ENCODE data around the gene TBCA.
A peak's percentile ranks its signal among the peaks of the same experiment; 100 is the strongest.

The TBCA gene

GRCh38 chr5:77775790-77776553 lies at the start of gene TBCA:
TBCA (minus strand) TSS chr5:77776339; CDS start chr5:77776257, 82 bp downstream.
- DNase-seq, result peak; percentile 40

GRCh38 chr5:77824981-77825380 lies 48.8 kb upstream of the TBCA start:
- DNase-seq, result no peak

- DNase-seq, result no peak
These were observed 40.5 kb upstream of the TBCA start for GRCh38 chr5:77816686-77817085.

GRCh38 chr5:77812926-77813589 lies 36.9 kb upstream of the TBCA start:
- DNase-seq, result no peak

GRCh38 chr5:77806213-77806843 lies 30.2 kb upstream of the TBCA start:
- no peak for DNase-seq

- no peak for DNase-seq
These were observed 22.3 kb upstream of the TBCA start for GRCh38 chr5:77798456-77798855.

GRCh38 chr5:77797136-77797535 lies 21.0 kb upstream of the TBCA start:
- no peak for DNase-seq

- DNase-seq, result no peak
These were observed 19.7 kb upstream of the TBCA start for GRCh38 chr5:77795846-77796245.

- DNase-seq, result no peak
These were observed 19.1 kb upstream of the TBCA start for GRCh38 chr5:77795268-77795667.

- DNase-seq, result no peak
These were observed 15.8 kb upstream of the TBCA start for GRCh38 chr5:77791926-77792325.

GRCh38 chr5:77791356-77791755 lies 15.2 kb upstream of the TBCA start:
- no peak for DNase-seq

- no peak for DNase-seq
These were observed 9.1 kb upstream of the TBCA start for GRCh38 chr5:77785229-77785628.

GRCh38 chr5:77784735-77785134 lies 8.6 kb upstream of the TBCA start:
- no peak for DNase-seq

- DNase-seq, result no peak
These were observed 4.9 kb upstream of the TBCA start for GRCh38 chr5:77781076-77781475.

- no peak for DNase-seq
These were observed 2.8 kb upstream of the TBCA start for GRCh38 chr5:77778881-77779438.

GRCh38 chr5:77778398-77778797 lies 2.3 kb upstream of the TBCA start:
- no peak for DNase-seq

- DNase-seq, result no peak
These were observed 1.8 kb upstream of the TBCA start for GRCh38 chr5:77777911-77778310.

- DNase-seq, result no peak
These were observed 1.2 kb upstream of the TBCA start for GRCh38 chr5:77777281-77777892.

GRCh38 chr5:77776554-77777206 lies 541 bp upstream of the TBCA start:
- DNase-seq, result no peak

GRCh38 chr5:77774981-77775789 lies 954 bp downstream of the TBCA start:
- DNase-seq, result no peak

GRCh38 chr5:77773734-77774280 lies 2.3 kb downstream of the TBCA start:
- DNase-seq, result no peak

GRCh38 chr5:77772729-77773128 lies 3.4 kb downstream of the TBCA start:
- no peak for DNase-seq

Measured in 8988T (cell line).